ENCODE results near the gene PIGH.
"Not testable (repeated sequence)": the region's sequence is repeated elsewhere in the genome, so short reads cannot be mapped to it uniquely, and the experiment has no call there.

PIGH gene

GRCh38 chr14:67599698-67600561 is at the start of gene PIGH:
TSS of gene PIGH (minus strand) at chr14:67600268. CDS start at chr14:67600203, 65 bp downstream.
- peak; percentile 76 for DNase-seq

- DNase-seq = no peak
These were observed 46.1 kb upstream of the PIGH start for GRCh38 chr14:67646131-67646530.

- no peak for DNase-seq
These were observed 45.3 kb upstream of the PIGH start for GRCh38 chr14:67645414-67645813.

- no peak for DNase-seq
These were observed 44.4 kb upstream of the PIGH start for GRCh38 chr14:67644428-67644827.

- no peak for DNase-seq
These were observed 43.6 kb upstream of the PIGH start for GRCh38 chr14:67643713-67644112.

- no peak for DNase-seq
These were observed 42.1 kb upstream of the PIGH start for GRCh38 chr14:67641902-67642749.

- no peak for DNase-seq
These were observed 41.4 kb upstream of the PIGH start for GRCh38 chr14:67641480-67641879.

GRCh38 chr14:67638642-67639041 is 38.6 kb upstream of the PIGH start:
- no peak for DNase-seq

GRCh38 chr14:67636361-67636919 is 36.4 kb upstream of the PIGH start:
- no peak for DNase-seq

- no peak for DNase-seq
These were observed 33.5 kb upstream of the PIGH start for GRCh38 chr14:67633451-67634147.

GRCh38 chr14:67630938-67631337 is 30.9 kb upstream of the PIGH start:
- DNase-seq = no peak

GRCh38 chr14:67630186-67630585 is 30.1 kb upstream of the PIGH start:
- no peak for DNase-seq

GRCh38 chr14:67627519-67627918 is 27.5 kb upstream of the PIGH start:
- DNase-seq = no peak

- not testable (repeated sequence) for DNase-seq
These were observed 26.1 kb upstream of the PIGH start for GRCh38 chr14:67626131-67626530.

- DNase-seq = no peak
These were observed 23.0 kb upstream of the PIGH start for GRCh38 chr14:67623114-67623513.

GRCh38 chr14:67622675-67623074 is 22.6 kb upstream of the PIGH start:
- no peak for DNase-seq

- DNase-seq = peak; percentile 8
These were observed 20.2 kb upstream of the PIGH start for GRCh38 chr14:67620217-67620785.

- peak; percentile 90 for DNase-seq
These were observed 19.6 kb upstream of the PIGH start, which contains the start of gene ARG2 for GRCh38 chr14:67619446-67620216. TSS of gene ARG2 (plus strand) at chr14:67619920. CDS start at chr14:67619978, 58 bp downstream.

GRCh38 chr14:67618617-67619063 is 18.6 kb upstream of the PIGH start:
- DNase-seq = peak; percentile 36

GRCh38 chr14:67610491-67610890 is 10.4 kb upstream of the PIGH start:
- DNase-seq = no peak

GRCh38 chr14:67609642-67610310 is 9.7 kb upstream of the PIGH start:
- DNase-seq = no peak

Data from NCI-H526 treated with DMSO at 0.1 percent for 48 hours (cell line).